ENCODE measurements around the gene CYP2C18.
"Not testable (repeated sequence)": the region's sequence is repeated elsewhere in the genome, so short reads cannot be mapped to it uniquely, and the experiment has no call there.

CYP2C18 gene

GRCh38 chr10:94683214-94684054 is at the start of gene CYP2C18:
TSS of gene CYP2C18 (plus strand) at chr10:94683729. CDS start at chr10:94683820, 91 bp downstream.
- no peak within 1 kb of the TSS for H3K4me3 ChIP-seq (ENCODE audit: low read depth, low read length)
- no peak for DNase-seq (ENCODE audit: low read depth)

GRCh38 chr10:94638097-94638496 is 45.4 kb upstream of the CYP2C18 start:
- not testable (repeated sequence) for H3K4me3 ChIP-seq (ENCODE audit: low read depth, low read length); DNase-seq (ENCODE audit: low read depth)

GRCh38 chr10:94639902-94640301 is 43.6 kb upstream of the CYP2C18 start:
- no peak for DNase-seq (ENCODE audit: low read depth)
- H3K4me3 ChIP-seq (ENCODE audit: low read depth, low read length) = no peak overlapping the region

- DNase-seq (ENCODE audit: low read depth) = no peak
- no peak overlapping the region for H3K4me3 ChIP-seq (ENCODE audit: low read depth, low read length)
Measured at GRCh38 chr10:94640562-94640961, 43.0 kb upstream of the CYP2C18 start.

- DNase-seq (ENCODE audit: low read depth) = no peak
- no peak overlapping the region for H3K4me3 ChIP-seq (ENCODE audit: low read depth, low read length)
Measured at GRCh38 chr10:94641480-94641879, 42.0 kb upstream of the CYP2C18 start.

GRCh38 chr10:94644352-94644751 is 39.2 kb upstream of the CYP2C18 start:
- no peak overlapping the region for H3K4me3 ChIP-seq (ENCODE audit: low read depth, low read length)
- DNase-seq (ENCODE audit: low read depth) = no peak

- H3K4me3 ChIP-seq (ENCODE audit: low read depth, low read length) = no peak overlapping the region
- no peak for DNase-seq (ENCODE audit: low read depth)
Measured at GRCh38 chr10:94645285-94645684, 38.2 kb upstream of the CYP2C18 start.

GRCh38 chr10:94655201-94655600 is 28.3 kb upstream of the CYP2C18 start:
- not testable (repeated sequence) for DNase-seq (ENCODE audit: low read depth); H3K4me3 ChIP-seq (ENCODE audit: low read depth, low read length)

GRCh38 chr10:94663061-94663460 is 20.5 kb upstream of the CYP2C18 start:
- DNase-seq (ENCODE audit: low read depth); H3K4me3 ChIP-seq (ENCODE audit: low read depth, low read length): not testable (repeated sequence)

- DNase-seq (ENCODE audit: low read depth) = no peak
- H3K4me3 ChIP-seq (ENCODE audit: low read depth, low read length) = no peak overlapping the region
Measured at GRCh38 chr10:94666391-94667102, 17.0 kb upstream of the CYP2C18 start.

GRCh38 chr10:94673614-94674321 is 9.8 kb upstream of the CYP2C18 start:
- H3K4me3 ChIP-seq (ENCODE audit: low read depth, low read length) = no peak overlapping the region
- DNase-seq (ENCODE audit: low read depth) = no peak

GRCh38 chr10:94676496-94676895 is 7.0 kb upstream of the CYP2C18 start:
- no peak overlapping the region for H3K4me3 ChIP-seq (ENCODE audit: low read depth, low read length)
- DNase-seq (ENCODE audit: low read depth) = no peak

- DNase-seq (ENCODE audit: low read depth) = no peak
Measured at GRCh38 chr10:94677691-94678090, 5.8 kb upstream of the CYP2C18 start.

GRCh38 chr10:94678475-94678874 is 5.1 kb upstream of the CYP2C18 start:
- DNase-seq (ENCODE audit: low read depth) = no peak
- no peak overlapping the region for H3K4me3 ChIP-seq (ENCODE audit: low read depth, low read length)

More at GRCh38 chr10:94677691-94678090, 5.8 kb upstream of the CYP2C18 start:
- no peak overlapping the region for H3K4me3 ChIP-seq (ENCODE audit: low read depth, low read length)

GRCh38 chr10:94680544-94680943 is 3.0 kb upstream of the CYP2C18 start:
- DNase-seq (ENCODE audit: low read depth) = no peak
- no peak overlapping the region for H3K4me3 ChIP-seq (ENCODE audit: low read depth, low read length)

GRCh38 chr10:94682636-94683035 is 893 bp upstream of the CYP2C18 start:
- not testable (repeated sequence) for H3K4me3 ChIP-seq (ENCODE audit: low read depth, low read length); DNase-seq (ENCODE audit: low read depth)

- no peak overlapping the region for H3K4me3 ChIP-seq (ENCODE audit: low read depth, low read length)
- DNase-seq (ENCODE audit: low read depth) = no peak
Measured at GRCh38 chr10:94687625-94688248, 4.2 kb downstream of the CYP2C18 start.

- H3K4me3 ChIP-seq (ENCODE audit: low read depth, low read length) = no peak overlapping the region
- no peak for DNase-seq (ENCODE audit: low read depth)
Measured at GRCh38 chr10:94706089-94706488, 22.6 kb downstream of the CYP2C18 start.

GRCh38 chr10:94710578-94710977 is 27.0 kb downstream of the CYP2C18 start:
- no peak for DNase-seq (ENCODE audit: low read depth)
- no peak overlapping the region for H3K4me3 ChIP-seq (ENCODE audit: low read depth, low read length)

- H3K4me3 ChIP-seq (ENCODE audit: low read depth, low read length) = no peak overlapping the region
- DNase-seq (ENCODE audit: low read depth) = no peak
Measured at GRCh38 chr10:94725871-94726270, 42.3 kb downstream of the CYP2C18 start.
